DND-41 (cell line): Measurements from ENCODE around the gene NOP16.

ENCODE experiments used
- ATAC-seq: fragments of 200-7000 bp; cut with Tn5 transposase; 3 replicates; pipeline ENCODE4 v1.9.1; 2021; ENCODE audit warnings: low read depth; ENCODE audit not compliant: insufficient read depth
- DNase-seq: peaks from one replicate; pipeline ENCODE4 v3.0.0-alpha.2; 2020
- H2AFZ ChIP-seq: 2 replicates; pipeline ENCODE4 v1.6.0; 2012; ENCODE audit warnings: low read depth, low read length
- H3K27ac ChIP-seq: 2 replicates; pipeline ENCODE4 v1.5.1; 2012; ENCODE audit warnings: low read length, inconsistent platforms
- H3K27me3 ChIP-seq: fragments of 200-600 bp; sonication (generic); 2 replicates; pipeline ENCODE4 v1.6.0; 2012; ENCODE audit warnings: low read length, mild to moderate bottlenecking, inconsistent platforms; ENCODE audit not compliant: insufficient read depth, poor library complexity
- H3K36me3 ChIP-seq: 2 replicates; pipeline ENCODE4 v1.5.1; 2012; ENCODE audit warnings: low read length, inconsistent platforms; ENCODE audit not compliant: insufficient read depth
- H3K4me1 ChIP-seq: 2 replicates; pipeline ENCODE4 v1.5.1; 2012; ENCODE audit warnings: mild to moderate bottlenecking, low read length; ENCODE audit not compliant: insufficient read depth
- H3K4me2 ChIP-seq: 2 replicates; pipeline ENCODE4 v1.6.0; 2012; ENCODE audit warnings: mild to moderate bottlenecking, moderate library complexity, low read length, inconsistent platforms; ENCODE audit not compliant: insufficient read depth
- H3K4me3 ChIP-seq, 2 experiments: fragments of 200-600 bp in 1 of 2; shearing (Covaris generic) in 1 of 2; 2 replicates each; pipeline ENCODE4 v1.5.1; 2012 to 2016; ENCODE audit warnings: inconsistent platforms in 2 of 2, low read length in 2 of 2, mild to moderate bottlenecking in 2 of 2, low read depth in 1 of 2, moderate library complexity in 1 of 2
- H3K79me2 ChIP-seq: 2 replicates; pipeline ENCODE4 v1.6.0; 2012; ENCODE audit warnings: low read length, inconsistent platforms; ENCODE audit not compliant: insufficient read depth
- H3K9ac ChIP-seq: 2 replicates; pipeline ENCODE4 v1.6.0; 2012; ENCODE audit warnings: low read depth, mild to moderate bottlenecking, inconsistent platforms, low read length, moderate library complexity
- H3K9me3 ChIP-seq: 2 replicates; pipeline ENCODE4 v1.5.1; 2012; ENCODE audit warnings: low read length, moderate library complexity, mild to moderate bottlenecking, inconsistent platforms; ENCODE audit not compliant: insufficient read depth, severe bottlenecking
- H4K20me1 ChIP-seq: 2 replicates; pipeline ENCODE4 v1.6.0; 2012; ENCODE audit warnings: low read length; ENCODE audit not compliant: insufficient read depth
- CTCF ChIP-seq: IDR thresholded peaks from 2 replicates; pipeline ENCODE4 v1.5.1; 2012; ENCODE audit warnings: borderline replicate concordance, low read length, moderate library complexity, mild to moderate bottlenecking; ENCODE audit not compliant: poor library complexity, severe bottlenecking; ENCODE audit errors: extremely low read depth
- EZH2 ChIP-seq: IDR thresholded peaks from 3 replicates; pipeline ENCODE4 v1.6.1; 2012; ENCODE audit warnings: borderline replicate concordance, low read depth, mild to moderate bottlenecking, moderate library complexity, low read length, inconsistent platforms; ENCODE audit not compliant: severe bottlenecking

Gene NOP16

GRCh38 chr5:176396330-176396729, 7.9 kb upstream of the NOP16 start:
- no peak overlapping the region for H3K4me3 ChIP-seq
- no peak for TF ChIP-seq CTCF
- no peak for TF ChIP-seq EZH2
- ATAC-seq: no peak

GRCh38 chr5:176394881-176395675, 6.7 kb upstream of the NOP16 start:
- peaks cover 4% of the 10 kb centered on the region for H3K4me1 ChIP-seq
- peaks cover 7% of the 10 kb centered on the region for H3K79me2 ChIP-seq
- H3K4me3 ChIP-seq: no peak overlapping the region
- no peak overlapping the region for H3K27ac ChIP-seq
- no peak overlapping the region for H3K9ac ChIP-seq
- H2AFZ ChIP-seq: no peak overlapping the region
- DNase-seq (no peak), ATAC-seq (no peak)
- no peak overlapping the region for H3K4me2 ChIP-seq
- peaks cover 69% of the 10 kb centered on the region for H3K36me3 ChIP-seq
- no peaks in the 10 kb centered on the region for H3K27me3 ChIP-seq
- no peaks in the 10 kb centered on the region for H4K20me1 ChIP-seq
- H3K9me3 ChIP-seq: no peaks in the 10 kb centered on the region
- TF ChIP-seq CTCF (no peak), EZH2 (no peak)

More at GRCh38 chr5:176396330-176396729, 7.9 kb upstream of the NOP16 start:
- Histone ChIP-seq H3K36me3 (peaks cover 58% of the 10 kb centered on the region), H3K9me3 (no peaks in the 10 kb centered on the region), H3K4me2 (no peak overlapping the region), H3K27ac (no peak overlapping the region), H3K4me1 (no peaks in the 10 kb centered on the region), H4K20me1 (no peaks in the 10 kb centered on the region), H2AFZ (no peak overlapping the region), H3K9ac (no peak overlapping the region), H3K79me2 (no peaks in the 10 kb centered on the region), H3K27me3 (no peaks in the 10 kb centered on the region)
- no peak for DNase-seq

GRCh38 chr5:176394096-176394495, 5.7 kb upstream of the NOP16 start:
- peaks cover 70% of the 10 kb centered on the region for H3K36me3 ChIP-seq
- no peaks in the 10 kb centered on the region for H3K27me3 ChIP-seq
- ATAC-seq (no peak), DNase-seq (no peak)
- H3K9ac ChIP-seq: no peak overlapping the region
- peaks cover 11% of the 10 kb centered on the region for H3K4me1 ChIP-seq
- no peak overlapping the region for H3K4me2 ChIP-seq
- no peak overlapping the region for H3K27ac ChIP-seq
- peaks cover 16% of the 10 kb centered on the region for H3K79me2 ChIP-seq
- TF ChIP-seq CTCF (no peak), EZH2 (no peak)
- no peaks in the 10 kb centered on the region for H4K20me1 ChIP-seq
- H3K4me3 ChIP-seq: no peak overlapping the region
- no peaks in the 10 kb centered on the region for H3K9me3 ChIP-seq
- no peak overlapping the region for H2AFZ ChIP-seq
